DOHH2 (cell line): ENCODE measurements around the gene PPRC1.

Experiments used
- CTCF ChIP-seq: fragments of 200-600 bp; sonication (generic); IDR thresholded peaks from one replicate; pipeline ENCODE4 v1.5.1; 2014; ENCODE audit warnings: antibody characterized with exemption, mild to moderate bottlenecking, low read depth, low read length; ENCODE audit not compliant: poor library complexity, severe bottlenecking
- EZH2phosphoT487 ChIP-seq: fragments of 200-600 bp; sonication (generic); IDR thresholded peaks from 2 replicates; pipeline ENCODE4 v1.6.1; 2017; ENCODE audit warnings: borderline replicate concordance, mild to moderate bottlenecking, antibody characterized with exemption, low read length, moderate library complexity, mixed read lengths

GRCh38 chr10:102159831-102160230, 27.0 kb downstream of the PPRC1 start:
- no peak for TF ChIP-seq CTCF
- TF ChIP-seq EZH2phosphoT487, result no peak
